ENCODE results near the gene TAF9B.
"Not testable (repeated sequence)": the region's sequence is repeated elsewhere in the genome, so short reads cannot be mapped to it uniquely, and the experiment has no call there.

Gene TAF9B

GRCh38 chrX:78140206-78140605 is 756 bp upstream of the TAF9B start:
- TF ChIP-seq CTCF (IDR thresholded peaks at IDR 0.05; ENCODE audit: borderline replicate concordance, insufficient read depth, low read depth, low read length) = no peak
- H3K4me3 ChIP-seq (ENCODE audit: low read depth, low read length) = no peak overlapping the region

- TF ChIP-seq CTCF (IDR thresholded peaks at IDR 0.05; ENCODE audit: borderline replicate concordance, insufficient read depth, low read depth, low read length) = no peak
- no peak overlapping the region for H3K4me3 ChIP-seq (ENCODE audit: low read depth, low read length)
Measured at GRCh38 chrX:78133238-78133960, 6.1 kb downstream of the TAF9B start.

- TF ChIP-seq CTCF (IDR thresholded peaks at IDR 0.05; ENCODE audit: borderline replicate concordance, insufficient read depth, low read depth, low read length) = no peak
- H3K4me3 ChIP-seq (ENCODE audit: low read depth, low read length) = no peak overlapping the region
Measured at GRCh38 chrX:78131117-78131516, 8.3 kb downstream of the TAF9B start.

GRCh38 chrX:78130396-78130795 is 9.1 kb downstream of the TAF9B start:
- H3K4me3 ChIP-seq (ENCODE audit: low read depth, low read length) = no peak overlapping the region
- TF ChIP-seq CTCF (IDR thresholded peaks at IDR 0.05; ENCODE audit: borderline replicate concordance, insufficient read depth, low read depth, low read length) = no peak

GRCh38 chrX:78129714-78130113 is 9.7 kb downstream of the TAF9B start:
- no peak overlapping the region for H3K4me3 ChIP-seq (ENCODE audit: low read depth, low read length)

GRCh38 chrX:78125781-78126180 is 13.7 kb downstream of the TAF9B start:
- not testable (repeated sequence) for H3K4me3 ChIP-seq (ENCODE audit: low read depth, low read length)

More at GRCh38 chrX:78129714-78130113, 9.7 kb downstream of the TAF9B start:
- TF ChIP-seq CTCF (IDR thresholded peaks at IDR 0.05; ENCODE audit: borderline replicate concordance, insufficient read depth, low read depth, low read length) = no peak

GRCh38 chrX:78125148-78125547 is 14.3 kb downstream of the TAF9B start:
- no peak overlapping the region for H3K4me3 ChIP-seq (ENCODE audit: low read depth, low read length)
- no peak for TF ChIP-seq CTCF (IDR thresholded peaks at IDR 0.05; ENCODE audit: borderline replicate concordance, insufficient read depth, low read depth, low read length)

Data from GM12875 (cell line).